NCI-H748 (cell line): ENCODE results near the gene LRRC18.

ENCODE experiments used
- DNase-seq: peaks from one replicate; lab custom pipeline; 2025; ENCODE audit not compliant: unreplicated experiment; lab: John Stamatoyannopoulos, UW

Gene LRRC18

GRCh38 chr10:48923748-48924147, 15.9 kb downstream of the LRRC18 start:
- no peak for DNase-seq

GRCh38 chr10:48913674-48914073, 26.0 kb downstream of the LRRC18 start:
- DNase-seq, result no peak

GRCh38 chr10:48910548-48910947, 29.1 kb downstream of the LRRC18 start:
- DNase-seq, result no peak

GRCh38 chr10:48907730-48908129, 31.9 kb downstream of the LRRC18 start:
- no peak for DNase-seq

- DNase-seq, result no peak
Observed at GRCh38 chr10:48906841-48907240, 32.8 kb downstream of the LRRC18 start.

GRCh38 chr10:48905311-48905710, 34.3 kb downstream of the LRRC18 start:
- DNase-seq, result no peak

GRCh38 chr10:48904861-48905260, 34.8 kb downstream of the LRRC18 start:
- DNase-seq, result no peak

- no peak for DNase-seq
Observed at GRCh38 chr10:48903151-48903550, 36.5 kb downstream of the LRRC18 start.

- no peak for DNase-seq
Observed at GRCh38 chr10:48902096-48902495, 37.5 kb downstream of the LRRC18 start.

- DNase-seq, result no peak
Observed at GRCh38 chr10:48901319-48901718, 38.3 kb downstream of the LRRC18 start.

GRCh38 chr10:48900371-48900801, 39.3 kb downstream of the LRRC18 start:
- no peak for DNase-seq

- no peak for DNase-seq
Observed at GRCh38 chr10:48899781-48900180, 39.9 kb downstream of the LRRC18 start.

GRCh38 chr10:48898426-48898825, 41.2 kb downstream of the LRRC18 start:
- DNase-seq, result no peak

- DNase-seq, result no peak
Observed at GRCh38 chr10:48897441-48897790, 42.2 kb downstream of the LRRC18 start.

GRCh38 chr10:48896756-48897440, 42.7 kb downstream of the LRRC18 start:
- DNase-seq, result no peak

- no peak for DNase-seq
Observed at GRCh38 chr10:48895803-48896195, 43.8 kb downstream of the LRRC18 start.

GRCh38 chr10:48894911-48895802, 44.5 kb downstream of the LRRC18 start:
- DNase-seq, result no peak

- no peak for DNase-seq
Observed at GRCh38 chr10:48890888-48891850, 48.5 kb downstream of the LRRC18 start.

GRCh38 chr10:48887982-48888381, 51.7 kb downstream of the LRRC18 start:
- DNase-seq, result no peak

GRCh38 chr10:48885376-48885775, 54.3 kb downstream of the LRRC18 start:
- peak; percentile 38 for DNase-seq
